GM19351 (cell line): Measurements from ENCODE around the gene HECA.

Experiments
- ATAC-seq: cut with Tn5 transposase; IDR thresholded peaks from one replicate; pipeline ENCODE4 v1.9.1; 2021; ENCODE audit warnings: mild to moderate bottlenecking, moderate library complexity; ENCODE audit not compliant: unreplicated experiment

HECA gene

DNA sequence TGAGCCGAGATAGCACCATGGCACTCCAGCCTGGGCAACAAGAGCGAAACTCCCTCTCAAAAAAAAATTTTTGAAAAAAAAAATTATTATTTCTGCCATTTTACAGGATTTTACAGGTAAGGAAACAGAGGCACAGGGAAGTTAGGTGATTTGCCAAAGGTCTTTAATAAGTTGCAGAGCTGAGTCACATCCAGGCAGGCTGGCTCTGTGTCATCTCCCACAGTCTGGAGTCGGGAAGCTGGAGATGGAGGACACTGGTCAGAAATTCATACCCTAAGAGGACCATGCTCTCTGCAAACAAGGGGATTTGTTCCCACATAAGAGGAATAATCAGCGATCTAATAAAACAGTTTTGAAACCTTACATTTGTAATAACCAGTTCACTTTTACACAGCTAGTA, 24.1 kb downstream of the HECA start:
- ATAC-seq = no peak

DNA sequence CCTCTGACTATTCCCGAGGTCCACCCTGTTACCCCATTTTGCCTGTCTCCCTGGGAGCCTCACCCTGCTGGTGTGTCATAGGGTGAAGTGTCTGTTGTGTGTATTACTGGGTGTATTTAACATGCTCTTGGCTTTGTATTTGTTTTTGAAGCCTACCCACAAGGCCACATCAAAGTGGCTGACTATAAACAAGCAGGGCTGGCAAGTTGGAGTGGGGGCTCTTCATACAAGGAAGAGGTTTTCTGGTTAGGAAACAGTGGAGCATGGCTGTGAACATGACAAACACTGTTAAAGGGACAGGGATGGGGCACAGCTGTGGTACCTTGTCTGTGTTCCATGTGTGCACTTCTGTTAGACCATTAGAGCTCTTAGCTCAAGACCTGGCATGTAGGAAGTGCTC, 26.3 kb downstream of the HECA start:
- ATAC-seq = peak; percentile 17

DNA sequence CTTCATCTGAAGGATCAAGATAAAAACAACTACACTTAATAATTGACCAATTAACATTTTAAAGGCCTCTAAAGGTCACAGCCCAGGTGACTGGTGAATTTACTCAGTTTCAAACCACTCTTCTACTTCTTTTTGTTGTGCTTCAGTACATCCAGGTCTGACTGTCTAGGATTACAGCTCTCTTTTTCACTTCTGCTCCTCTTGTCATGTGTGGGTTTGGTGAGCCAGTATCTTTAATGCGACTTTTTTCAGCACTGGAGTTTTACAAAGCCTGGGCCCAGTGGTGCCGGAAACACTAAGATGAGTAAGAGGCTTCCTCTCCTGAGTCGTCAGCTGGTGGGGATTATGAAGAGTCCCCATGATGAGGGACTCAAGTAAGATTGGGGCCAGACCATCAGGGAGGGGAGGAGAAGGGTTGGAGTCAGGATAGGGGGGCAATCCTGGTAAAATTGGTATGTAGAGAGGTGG, 27.0 kb downstream of the HECA start:
- peak; percentile 99 for ATAC-seq

DNA sequence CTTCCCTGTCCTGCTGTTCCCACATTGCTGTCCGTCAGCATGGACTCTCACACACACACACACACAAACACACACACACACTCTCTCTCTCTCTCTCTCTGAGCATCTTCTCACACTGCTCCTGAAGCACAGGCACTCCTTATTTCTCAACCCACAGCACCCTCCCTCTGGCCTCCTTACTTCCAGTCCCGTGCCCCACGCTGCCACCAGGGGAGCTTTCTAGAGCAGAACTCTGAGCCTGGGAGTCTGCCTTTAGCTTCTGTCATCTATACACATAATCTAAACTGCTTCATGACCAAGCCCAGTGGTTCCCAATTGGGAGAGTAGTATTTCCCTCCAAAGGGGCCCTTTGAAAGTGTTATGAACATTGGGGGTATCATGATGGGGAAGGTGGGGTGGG, 29.1 kb downstream of the HECA start:
- no peak for ATAC-seq

DNA sequence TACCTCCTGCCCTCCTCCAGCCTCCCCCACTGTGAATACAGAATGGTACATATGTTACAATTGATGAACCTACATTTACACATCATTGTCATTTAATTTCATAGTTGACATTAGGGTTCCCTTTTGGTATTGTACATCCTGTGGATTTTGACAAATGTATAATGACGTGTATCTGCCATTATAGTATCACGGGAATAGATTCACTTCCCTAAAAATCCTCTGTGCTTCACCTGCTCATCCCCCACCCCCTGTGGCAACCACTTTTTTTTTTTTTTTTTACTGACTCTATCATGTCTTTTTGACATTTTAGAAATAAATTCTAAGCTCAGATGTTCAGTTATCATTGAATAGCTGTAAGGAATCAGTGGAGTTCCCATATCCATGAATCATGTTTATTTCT, 30.4 kb downstream of the HECA start:
- no peak for ATAC-seq

DNA sequence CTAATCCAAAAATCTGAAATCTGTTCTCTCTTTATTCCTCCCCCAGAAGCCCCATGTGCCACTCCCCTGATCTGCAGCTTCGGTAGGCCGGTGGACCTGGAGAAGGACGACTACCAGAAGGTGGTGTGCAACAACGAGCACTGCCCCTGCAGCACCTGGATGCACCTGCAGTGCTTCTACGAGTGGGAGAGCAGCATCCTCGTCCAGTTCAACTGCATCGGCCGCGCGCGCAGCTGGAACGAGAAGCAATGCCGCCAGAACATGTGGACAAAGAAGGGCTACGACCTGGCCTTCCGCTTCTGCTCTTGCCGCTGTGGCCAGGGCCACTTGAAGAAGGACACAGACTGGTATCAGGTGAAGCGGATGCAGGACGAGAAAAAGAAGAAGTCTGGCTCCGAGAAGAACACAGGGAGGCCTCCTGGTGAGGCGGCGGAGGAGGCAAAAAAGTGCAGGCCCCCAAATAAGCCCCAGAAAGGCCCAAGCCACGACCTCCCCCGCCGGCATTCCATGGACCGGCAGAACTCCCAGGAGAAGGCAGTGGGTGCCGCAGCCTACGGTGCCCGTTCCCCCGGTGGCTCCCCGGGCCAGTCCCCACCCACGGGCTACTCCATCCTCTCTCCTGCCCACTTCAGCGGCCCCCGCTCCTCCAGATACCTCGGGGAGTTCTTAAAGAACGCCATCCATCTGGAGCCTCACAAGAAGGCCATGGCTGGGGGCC, 31.5 kb downstream of the HECA start:
- ATAC-seq = no peak

DNA sequence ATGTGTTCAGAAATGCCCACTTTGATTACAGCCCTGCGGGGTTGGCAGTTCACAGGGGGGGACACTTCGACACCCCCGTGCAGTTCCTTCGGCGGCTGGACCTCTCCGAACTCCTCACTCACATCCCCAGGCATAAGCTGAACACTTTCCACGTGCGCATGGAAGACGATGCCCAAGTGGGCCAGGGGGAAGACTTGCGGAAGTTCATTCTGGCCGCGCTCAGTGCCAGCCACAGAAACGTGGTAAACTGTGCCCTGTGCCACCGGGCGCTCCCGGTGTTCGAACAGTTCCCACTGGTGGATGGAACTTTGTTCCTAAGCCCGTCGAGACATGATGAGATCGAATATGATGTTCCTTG, 32.1 kb downstream of the HECA start:
- ATAC-seq = no peak

DNA sequence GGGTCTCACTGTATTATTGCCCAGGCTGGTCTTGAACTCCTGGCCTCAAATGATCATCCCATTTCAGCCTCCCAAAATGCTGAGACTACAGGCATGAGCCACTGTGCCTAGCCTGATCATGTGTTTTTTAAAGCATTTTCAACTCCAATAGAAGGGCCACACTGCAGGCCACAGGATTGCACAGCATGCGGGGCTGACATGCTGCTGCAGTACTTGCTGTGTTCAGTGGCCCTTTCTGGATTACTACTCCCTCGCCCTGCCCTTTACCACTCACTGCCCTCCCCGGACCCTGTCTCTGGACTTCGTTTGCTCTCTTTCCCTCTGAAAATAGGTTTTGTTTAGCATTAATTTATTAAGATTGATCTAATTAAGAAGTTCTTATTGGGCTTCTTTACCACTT, 37.3 kb downstream of the HECA start:
- no peak for ATAC-seq

DNA sequence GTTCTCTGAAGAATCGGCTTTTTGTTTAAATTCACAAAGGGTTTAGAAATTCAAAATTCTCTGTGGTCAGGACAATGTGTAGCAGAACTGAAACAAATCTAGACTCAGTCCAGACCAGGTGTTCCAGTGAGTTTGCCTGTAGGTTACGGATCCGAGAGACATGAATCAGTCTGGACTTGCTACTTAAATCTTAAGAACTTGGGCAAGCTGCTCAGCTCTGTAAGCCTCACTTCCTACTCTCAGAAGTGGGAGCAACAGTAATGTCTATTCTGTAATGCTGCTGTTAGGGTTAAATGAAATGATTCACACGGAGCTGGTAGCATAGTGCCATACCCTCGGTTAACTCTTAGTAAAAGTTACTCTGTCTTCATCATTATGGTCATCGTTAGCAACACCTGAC, 37.7 kb downstream of the HECA start:
- ATAC-seq = no peak

DNA sequence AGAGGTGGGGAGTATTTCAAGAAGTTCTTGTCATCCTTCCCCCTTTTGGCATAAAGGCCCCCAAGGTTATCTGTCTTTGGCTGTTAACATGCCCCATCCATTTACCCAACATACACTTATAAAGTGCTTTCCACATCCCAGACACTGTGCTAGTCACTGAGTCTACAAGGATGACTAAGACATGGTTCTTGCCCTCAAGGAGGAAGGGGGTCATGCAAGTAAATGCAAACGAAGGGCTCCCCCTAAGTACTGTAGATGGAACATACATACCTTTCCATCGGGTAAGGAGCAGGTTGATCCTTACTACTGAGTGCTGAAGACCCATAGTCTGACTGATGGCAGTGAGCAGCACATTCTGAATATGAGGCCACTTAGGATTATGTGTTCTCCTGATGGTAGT, 38.3 kb downstream of the HECA start:
- ATAC-seq = no peak

DNA sequence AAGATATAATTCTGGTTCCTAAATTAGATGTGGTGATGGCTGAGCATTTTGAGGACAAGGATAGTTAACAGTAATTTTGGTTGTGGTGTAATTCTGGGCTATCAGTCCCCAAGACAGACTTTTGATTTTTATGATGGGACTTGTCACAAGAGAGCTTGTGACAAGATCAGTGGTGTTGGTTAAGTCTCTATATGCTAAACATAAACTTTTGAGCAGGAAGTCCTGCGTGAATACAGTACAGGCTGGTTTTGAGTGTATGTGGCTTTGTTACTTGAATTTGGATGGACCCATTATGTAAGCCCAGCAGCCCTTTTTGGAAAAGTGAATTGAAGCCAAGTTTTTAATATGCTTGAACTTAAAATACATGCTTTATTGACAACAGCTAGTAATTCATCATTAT, 38.9 kb downstream of the HECA start:
- ATAC-seq = no peak

DNA sequence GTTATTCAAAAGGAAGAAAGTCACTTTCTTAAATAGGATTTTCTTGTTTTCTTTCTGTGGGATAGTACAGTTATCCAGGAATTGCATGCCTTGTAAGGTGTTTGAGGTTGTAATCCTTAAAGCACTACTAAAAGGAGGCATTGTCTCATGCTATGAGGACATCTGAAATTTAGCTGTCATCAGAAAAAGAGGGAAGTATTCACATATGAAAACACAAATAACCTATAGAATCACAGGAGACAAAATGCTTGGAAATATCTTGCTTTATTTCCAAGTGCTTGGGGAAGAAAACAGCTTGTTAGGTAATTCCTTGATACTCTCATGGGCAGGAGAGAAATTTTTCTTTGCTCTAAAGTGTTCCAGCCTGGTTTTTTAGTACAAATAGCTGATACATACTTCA, 40.1 kb downstream of the HECA start:
- no peak for ATAC-seq

DNA sequence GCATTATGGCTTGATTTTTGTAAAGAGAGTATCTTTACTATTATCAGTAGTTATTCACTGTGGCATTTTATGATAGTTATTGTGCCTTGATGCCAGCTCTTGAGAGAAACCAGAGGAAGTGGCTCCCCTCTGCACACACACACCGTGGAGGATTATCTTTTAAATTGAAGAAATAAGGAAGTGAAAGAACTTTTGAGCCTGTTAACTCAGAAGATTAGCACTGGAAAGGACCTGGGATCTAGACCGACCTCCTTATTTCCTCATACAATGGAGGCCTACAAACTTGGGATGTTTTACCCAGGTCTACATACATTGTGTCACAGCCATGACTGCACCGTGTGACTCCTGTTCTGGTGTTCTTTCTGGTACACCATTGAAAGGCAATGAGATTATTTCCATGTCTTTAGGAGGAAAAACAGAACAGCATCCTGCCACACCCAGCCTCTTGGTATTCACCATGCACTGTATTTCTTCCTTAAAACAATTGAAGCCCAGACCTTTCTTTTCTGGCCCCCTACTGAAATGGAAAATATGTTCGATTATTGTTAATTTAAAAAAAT, 40.6 kb downstream of the HECA start:
- ATAC-seq = no peak

DNA sequence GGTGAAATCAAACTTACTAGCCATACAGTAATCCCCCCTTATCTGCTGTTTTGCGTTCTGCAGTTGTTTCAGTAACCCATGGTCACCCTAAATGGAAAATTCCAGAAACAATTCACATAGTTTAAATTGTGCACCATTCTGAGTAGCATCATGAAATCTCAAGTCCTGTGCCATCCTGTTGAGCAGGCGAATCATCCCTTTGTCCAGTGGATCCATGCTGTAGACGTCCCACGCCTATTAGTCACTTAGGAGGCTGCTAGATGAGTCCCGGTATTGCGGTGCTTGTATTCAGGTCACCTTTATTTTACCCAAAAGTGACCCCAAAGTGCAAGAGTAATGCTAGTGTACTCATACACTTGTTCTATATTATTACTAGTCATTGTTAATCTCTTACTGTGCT, 46.4 kb downstream of the HECA start:
- ATAC-seq = no peak

DNA sequence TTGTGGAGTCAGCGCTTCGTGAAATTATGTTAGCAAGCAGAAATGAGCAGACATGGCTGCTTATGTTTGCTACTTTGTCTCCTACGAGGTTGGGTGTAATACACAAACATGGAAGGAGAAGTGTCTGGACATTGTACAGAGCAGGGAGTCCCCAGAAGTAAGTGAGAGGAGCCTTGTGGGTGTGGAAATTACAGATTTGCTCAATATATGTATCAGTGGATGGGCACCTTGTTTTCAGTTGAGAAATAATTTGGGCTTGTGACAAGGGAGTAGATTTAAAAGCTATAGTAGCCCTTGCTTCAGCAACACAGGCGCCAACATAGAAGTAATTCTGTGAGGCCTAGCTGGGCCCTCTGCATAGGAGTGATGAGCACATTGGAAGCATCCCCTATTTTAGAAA, 49.2 kb downstream of the HECA start:
- ATAC-seq = no peak

DNA sequence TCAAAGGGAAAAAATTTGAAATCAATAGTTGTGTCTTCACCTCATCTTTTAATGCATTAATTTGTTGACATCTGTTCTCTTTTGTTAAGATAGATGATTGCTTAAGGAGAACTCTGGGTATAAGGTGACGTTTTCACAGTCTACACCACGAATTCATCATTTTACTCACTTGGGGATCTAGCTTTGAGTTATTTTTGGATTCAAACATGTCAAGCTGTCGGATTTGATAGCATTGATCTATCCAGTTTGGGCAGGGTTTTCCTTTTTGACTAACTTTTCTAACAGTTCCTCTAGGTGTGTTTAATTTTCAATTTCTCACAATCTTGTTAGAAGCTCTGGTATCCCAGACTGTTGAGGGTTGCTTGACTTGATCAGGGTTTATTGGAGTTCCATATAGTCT, 49.6 kb downstream of the HECA start:
- no peak for ATAC-seq

DNA sequence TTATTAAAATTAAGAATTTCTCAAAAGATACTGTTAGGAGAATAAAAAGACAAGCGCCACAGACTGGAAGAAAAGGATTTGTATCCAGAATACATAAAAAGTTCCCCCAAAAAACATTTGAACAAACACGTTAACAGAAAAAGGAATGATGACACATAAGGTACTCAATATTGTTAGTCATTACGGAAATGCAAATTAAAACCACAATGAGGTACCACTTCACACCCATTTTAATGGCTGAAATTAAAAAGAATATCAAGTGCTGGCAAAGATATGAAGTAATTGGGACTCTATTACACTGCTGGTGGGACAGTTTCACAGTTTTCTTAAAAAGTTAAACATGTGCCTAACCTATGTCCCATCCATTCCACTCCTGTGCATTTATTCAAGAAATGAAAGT, 51.4 kb downstream of the HECA start:
- ATAC-seq = no peak

DNA sequence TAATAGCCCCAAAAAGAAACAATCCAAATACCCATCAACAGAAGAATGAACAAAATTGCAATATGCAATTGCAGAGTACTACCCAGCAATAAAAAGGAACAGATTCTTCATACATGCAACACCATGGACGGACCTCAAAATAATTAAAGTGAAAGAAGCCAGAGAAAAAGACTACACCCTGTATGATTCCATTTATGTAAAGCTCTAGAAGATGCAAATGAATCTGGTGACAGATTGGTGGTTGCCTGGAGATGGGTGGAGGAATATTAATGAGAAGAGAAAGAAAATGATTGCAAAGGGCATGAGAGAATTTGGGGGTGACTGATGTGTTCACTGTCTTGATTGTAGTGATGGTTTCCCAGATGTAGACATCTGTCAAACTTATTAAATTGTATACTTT, 51.8 kb downstream of the HECA start:
- no peak for ATAC-seq

DNA sequence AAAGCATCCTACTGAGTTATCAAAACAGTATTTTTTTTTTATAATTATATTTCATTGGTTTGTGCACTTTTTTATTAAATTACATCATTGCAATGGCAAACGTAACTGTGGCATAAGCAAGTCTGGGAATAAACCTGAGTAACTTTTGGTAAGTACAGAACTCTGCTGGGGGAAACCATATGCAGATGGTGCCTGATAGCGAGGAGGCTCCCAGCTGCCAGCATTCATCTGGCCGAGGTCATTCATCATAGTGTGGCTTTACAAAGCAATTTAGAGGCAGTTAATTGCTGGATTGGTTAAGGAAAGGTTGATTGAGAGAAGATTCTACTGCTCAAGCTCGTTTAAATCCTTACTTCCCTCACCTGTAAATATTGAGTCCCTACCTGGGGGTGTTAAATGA, 52.6 kb downstream of the HECA start:
- ATAC-seq = no peak

DNA sequence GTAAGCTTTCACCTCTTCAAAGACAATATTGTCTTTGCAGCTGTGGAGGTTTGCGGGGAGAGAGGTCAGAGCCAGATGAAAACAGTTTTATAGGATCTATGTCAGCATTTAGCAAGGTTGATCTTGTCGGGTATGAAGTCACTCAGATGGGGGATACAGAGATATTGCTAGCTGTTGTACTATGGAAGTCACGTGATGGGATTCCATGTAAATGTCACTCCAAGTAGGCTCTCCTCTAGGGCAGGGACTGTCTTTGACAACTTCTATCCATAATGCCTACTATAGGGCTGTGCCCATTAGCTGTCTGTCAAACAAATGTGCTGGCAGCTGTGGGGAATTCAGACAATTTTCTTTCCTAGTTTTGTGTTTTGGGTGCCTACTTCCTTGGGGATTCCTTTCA, 54.8 kb downstream of the HECA start:
- ATAC-seq = no peak

DNA sequence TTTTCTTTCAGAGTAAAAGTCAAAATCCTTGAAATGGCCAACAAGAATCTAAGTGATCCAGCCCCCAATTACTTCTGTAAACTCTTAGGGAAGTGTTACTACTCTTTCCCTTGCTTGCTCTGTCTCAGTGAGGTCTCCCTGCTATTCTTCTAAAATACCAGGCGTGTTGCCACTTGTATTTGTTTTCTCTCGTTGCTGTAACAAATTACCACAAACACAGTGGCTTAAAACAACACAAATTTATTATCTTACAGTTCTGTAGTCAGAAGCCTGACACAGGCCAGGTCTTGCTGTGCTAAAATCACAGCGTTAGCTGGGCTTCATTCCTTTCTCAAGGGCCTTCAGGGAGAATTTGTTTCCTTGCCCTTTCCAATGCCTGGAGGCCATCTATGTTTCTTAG, 59.9 kb downstream of the HECA start:
- no peak for ATAC-seq

DNA sequence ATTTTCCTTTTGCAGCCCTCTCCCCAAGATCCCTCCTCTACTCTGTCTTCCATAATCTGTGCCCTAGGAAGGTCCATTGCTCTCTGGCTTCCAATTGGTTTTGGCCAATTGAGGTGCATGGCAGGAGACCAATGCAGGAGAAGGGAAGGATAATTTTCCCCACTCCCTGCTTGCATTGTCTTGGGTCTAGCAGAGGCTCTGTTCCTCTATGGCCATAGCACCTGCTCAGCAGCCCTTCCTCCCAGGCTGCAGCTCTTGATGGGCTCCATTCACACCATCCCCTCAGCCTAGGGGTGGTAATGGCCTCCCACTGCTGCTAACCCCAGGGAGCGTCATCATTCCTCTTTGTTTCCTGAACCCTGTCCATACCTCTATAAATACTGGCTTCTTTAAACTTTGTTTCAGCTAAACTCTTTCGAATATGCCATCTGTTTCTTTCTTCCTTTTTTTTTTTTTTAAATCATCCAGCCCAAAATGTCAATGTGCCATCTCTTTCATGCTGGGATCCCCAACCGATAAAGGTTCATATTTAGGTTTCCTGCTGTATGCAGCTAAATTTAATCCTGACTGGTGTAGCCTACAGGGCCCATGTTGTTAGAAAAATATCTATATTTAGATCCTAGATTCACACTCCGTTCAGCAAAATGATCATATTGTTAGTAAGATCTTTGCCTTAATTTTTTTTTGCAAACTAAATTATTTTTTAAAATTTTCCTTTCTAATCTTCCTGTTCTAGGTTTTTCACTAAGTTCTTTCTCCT, 63.8 kb downstream of the HECA start:
- ATAC-seq = no peak
